ENCODE results near the gene CCP110. TPM values are rescaled to one million over a fixed set of nuclear protein-coding genes. Genes with fewer than 3 reads are reported as not detected.
A peak's percentile ranks its signal among the peaks of the same experiment; 100 is the strongest.

CCP110 gene
- total RNA-seq, 1 donor from 2014 or later = 35.2 TPM

DNA sequence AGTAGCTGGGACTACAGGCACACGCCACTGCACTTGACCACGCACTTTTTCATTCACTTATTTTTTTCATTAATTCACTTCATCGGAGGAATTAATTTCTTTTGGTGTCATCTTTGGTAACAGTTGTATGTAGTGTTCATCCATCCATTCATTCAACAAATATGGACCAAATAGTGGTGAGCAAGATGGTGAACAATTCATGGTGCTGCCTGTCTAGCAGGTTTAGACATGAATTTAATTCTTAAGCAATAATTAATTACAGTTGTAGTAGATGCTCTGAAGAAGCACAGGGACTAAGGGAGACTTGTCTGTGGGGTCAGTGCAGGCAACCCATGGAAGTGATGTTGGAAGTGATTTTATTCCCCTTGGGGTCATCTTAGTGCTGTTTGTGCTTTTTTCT lies 24.3 kb upstream of the CCP110 start:
- no peak overlapping the region for H3K27ac Mint-ChIP-seq (ENCODE audit: unreplicated experiment)
- TF ChIP-seq, protein P1, sequence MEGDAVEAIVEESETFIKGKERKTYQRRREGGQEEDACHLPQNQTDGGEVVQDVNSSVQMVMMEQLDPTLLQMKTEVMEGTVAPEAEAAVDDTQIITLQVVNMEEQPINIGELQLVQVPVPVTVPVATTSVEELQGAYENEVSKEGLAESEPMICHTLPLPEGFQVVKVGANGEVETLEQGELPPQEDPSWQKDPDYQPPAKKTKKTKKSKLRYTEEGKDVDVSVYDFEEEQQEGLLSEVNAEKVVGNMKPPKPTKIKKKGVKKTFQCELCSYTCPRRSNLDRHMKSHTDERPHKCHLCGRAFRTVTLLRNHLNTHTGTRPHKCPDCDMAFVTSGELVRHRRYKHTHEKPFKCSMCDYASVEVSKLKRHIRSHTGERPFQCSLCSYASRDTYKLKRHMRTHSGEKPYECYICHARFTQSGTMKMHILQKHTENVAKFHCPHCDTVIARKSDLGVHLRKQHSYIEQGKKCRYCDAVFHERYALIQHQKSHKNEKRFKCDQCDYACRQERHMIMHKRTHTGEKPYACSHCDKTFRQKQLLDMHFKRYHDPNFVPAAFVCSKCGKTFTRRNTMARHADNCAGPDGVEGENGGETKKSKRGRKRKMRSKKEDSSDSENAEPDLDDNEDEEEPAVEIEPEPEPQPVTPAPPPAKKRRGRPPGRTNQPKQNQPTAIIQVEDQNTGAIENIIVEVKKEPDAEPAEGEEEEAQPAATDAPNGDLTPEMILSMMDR (conservative IDR thresholded peaks at IDR 0.05) = no peak

DNA sequence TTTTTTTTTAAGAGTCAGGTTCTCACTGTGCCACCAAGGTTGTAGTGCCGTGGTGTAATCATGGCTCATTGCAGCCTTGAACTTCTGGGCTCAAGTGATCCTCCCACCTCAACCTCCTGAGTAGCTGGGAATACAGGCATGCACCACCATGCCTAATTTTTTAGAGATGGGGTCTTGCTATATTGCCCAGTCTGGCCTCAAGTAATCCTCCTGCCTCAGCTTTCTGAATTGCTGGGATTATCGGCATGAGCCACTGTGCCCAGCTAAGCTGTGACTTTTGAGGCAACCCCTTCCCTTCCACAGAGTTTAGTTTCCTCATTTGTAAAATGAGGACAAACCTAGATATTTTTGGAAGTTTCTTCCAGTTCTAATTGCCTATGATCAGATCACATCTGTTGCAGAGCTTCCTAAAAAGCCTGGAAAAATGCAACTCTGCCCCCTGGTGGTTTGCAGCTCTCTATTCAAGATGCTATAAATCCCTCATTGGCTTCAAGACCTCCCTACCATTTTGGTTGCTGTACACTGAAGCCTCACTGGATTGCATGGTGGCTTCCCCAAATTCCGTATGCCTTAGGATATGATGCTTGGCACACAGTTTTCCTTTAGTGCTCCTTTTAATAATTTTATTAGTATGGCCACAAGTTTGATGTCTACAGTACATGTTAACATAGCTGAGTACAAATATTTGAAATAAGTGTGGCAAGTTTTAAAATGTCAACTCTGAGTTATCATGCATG lies 21.2 kb upstream of the CCP110 start:
- no peak overlapping the region for H3K4me3 Mint-ChIP-seq
- peak; percentile 84 for DNase-seq (ENCODE audit: low read depth, low spot score)
- TF ChIP-seq, protein P1 (conservative IDR thresholded peaks at IDR 0.05) = peak; percentile 91
- H3K36me3 Mint-ChIP-seq (ENCODE audit: low read depth) = peaks cover 14% of the 10 kb centered on the region
- H3K27me3 Mint-ChIP-seq (ENCODE audit: low read depth) = no peaks in the 10 kb centered on the region
- no peak overlapping the region for H3K27ac Mint-ChIP-seq (ENCODE audit: unreplicated experiment)
- no peaks in the 10 kb centered on the region for H3K4me1 Mint-ChIP-seq
- no peaks in the 10 kb centered on the region for H3K9me3 Mint-ChIP-seq

More for the DNA sequence above, 24.3 kb upstream of the CCP110 start:
- DNase-seq (ENCODE audit: low read depth, low spot score) = no peak
- H3K9me3 Mint-ChIP-seq = no peaks in the 10 kb centered on the region
- H3K27me3 Mint-ChIP-seq (ENCODE audit: low read depth) = no peaks in the 10 kb centered on the region
- no peaks in the 10 kb centered on the region for H3K4me1 Mint-ChIP-seq
- no peak overlapping the region for H3K4me3 Mint-ChIP-seq
- peaks cover 17% of the 10 kb centered on the region for H3K36me3 Mint-ChIP-seq (ENCODE audit: low read depth)

DNA sequence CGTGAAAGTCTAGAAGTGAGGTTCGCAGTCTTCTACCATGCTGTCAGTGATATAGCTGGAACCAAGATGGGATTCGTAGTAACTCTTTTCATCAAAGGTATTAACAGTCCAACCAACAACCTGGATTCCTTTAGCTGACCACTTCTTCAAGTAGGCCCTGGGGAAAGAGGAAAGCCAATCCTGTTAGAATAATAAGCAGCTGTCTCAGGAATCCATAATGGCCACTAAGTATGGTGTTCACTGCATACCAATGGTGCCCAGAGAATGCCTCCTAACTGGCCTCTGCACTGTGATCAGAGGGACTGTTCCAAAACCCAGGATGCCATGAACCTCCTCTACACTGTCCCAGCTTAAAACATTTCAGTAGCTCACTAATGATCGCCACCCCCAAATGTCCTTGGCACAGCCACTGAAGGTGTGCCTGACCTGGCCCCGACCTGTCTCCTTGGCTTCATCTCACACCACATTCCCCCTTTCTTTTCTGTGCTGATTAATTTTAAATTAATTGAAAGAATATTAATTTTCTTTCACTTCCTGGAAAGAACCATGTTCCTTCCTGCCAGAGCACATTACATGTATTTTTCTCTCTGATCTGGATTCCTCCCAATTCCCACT lies 20.2 kb upstream of the CCP110 start:
- Mint-ChIP-seq H3K27me3 (ENCODE audit: low read depth) (no peaks in the 10 kb centered on the region), H3K36me3 (ENCODE audit: low read depth) (peaks cover 12% of the 10 kb centered on the region), H3K4me3 (no peak overlapping the region), H3K9me3 (no peaks in the 10 kb centered on the region), H3K4me1 (peaks cover 4% of the 10 kb centered on the region), H3K27ac (ENCODE audit: unreplicated experiment) (no peak overlapping the region)
- TF ChIP-seq, protein P1 (conservative IDR thresholded peaks at IDR 0.05) = no peak
- no peak for DNase-seq (ENCODE audit: low read depth, low spot score)

DNA sequence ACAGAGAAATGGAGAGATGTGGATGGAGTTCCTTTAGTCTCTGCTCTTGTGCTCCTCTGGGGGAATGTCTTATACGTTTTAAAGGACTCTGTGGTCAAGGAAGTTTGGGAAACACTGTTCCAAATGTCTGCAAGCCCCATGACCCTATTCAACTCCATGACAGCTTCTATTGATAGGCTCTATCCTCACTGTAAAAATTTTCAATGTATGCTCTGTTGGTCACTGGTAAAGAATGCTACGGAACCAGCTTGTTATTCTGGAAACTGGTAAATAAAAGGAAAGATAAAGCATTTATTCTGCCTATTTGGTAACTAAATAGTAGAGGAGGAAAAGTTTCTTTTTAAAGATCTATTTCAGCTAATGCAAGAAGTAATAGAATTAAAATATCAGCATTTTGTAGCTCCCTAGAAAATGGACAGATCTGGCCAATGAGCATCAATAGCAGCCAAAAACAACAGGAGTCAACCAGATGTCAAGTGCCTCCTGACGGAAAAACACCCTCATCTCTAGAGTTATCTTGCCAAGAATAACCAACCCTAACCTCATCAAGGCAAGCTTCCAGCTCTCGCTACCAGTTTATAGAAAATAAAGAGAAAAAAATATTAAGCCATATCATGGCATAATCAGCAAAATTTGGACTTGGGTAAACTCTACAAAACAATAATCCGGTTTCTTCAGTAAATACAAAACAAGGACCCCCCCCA lies 18.0 kb upstream of the CCP110 start:
- Mint-ChIP-seq H3K27me3 (ENCODE audit: low read depth) (no peaks in the 10 kb centered on the region), H3K9me3 (no peaks in the 10 kb centered on the region), H3K27ac (ENCODE audit: unreplicated experiment) (no peak overlapping the region), H3K4me3 (no peak overlapping the region), H3K36me3 (ENCODE audit: low read depth) (peaks cover 12% of the 10 kb centered on the region), H3K4me1 (peaks cover 4% of the 10 kb centered on the region)
- TF ChIP-seq, protein P1 (conservative IDR thresholded peaks at IDR 0.05) = no peak
- DNase-seq (ENCODE audit: low read depth, low spot score) = no peak

DNA sequence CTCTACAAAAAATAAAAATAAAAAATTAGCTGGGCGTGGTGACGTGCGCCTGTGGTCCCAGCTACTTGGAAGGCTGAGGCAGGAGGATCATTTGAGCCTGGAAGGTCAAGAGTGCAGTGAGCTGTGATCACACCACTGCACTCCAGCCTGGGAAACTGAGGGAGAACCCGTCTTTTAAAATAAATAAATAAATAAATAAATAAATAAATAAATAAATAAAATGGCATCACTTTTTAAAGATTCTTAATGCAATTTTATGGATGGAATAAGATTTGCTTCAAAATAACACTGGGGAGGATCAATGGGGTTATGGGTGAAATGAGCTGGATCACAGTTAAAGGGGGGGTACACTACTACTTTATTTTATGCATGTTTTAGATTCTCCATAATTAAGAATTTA lies 16.8 kb upstream of the CCP110 start:
- no peaks in the 10 kb centered on the region for H3K9me3 Mint-ChIP-seq
- H3K27me3 Mint-ChIP-seq (ENCODE audit: low read depth) = no peaks in the 10 kb centered on the region
- TF ChIP-seq, protein P1 (conservative IDR thresholded peaks at IDR 0.05) = no peak
- H3K4me3 Mint-ChIP-seq = no peak overlapping the region
- no peak overlapping the region for H3K27ac Mint-ChIP-seq (ENCODE audit: unreplicated experiment)
- DNase-seq (ENCODE audit: low read depth, low spot score) = no peak
- peaks cover 14% of the 10 kb centered on the region for H3K36me3 Mint-ChIP-seq (ENCODE audit: low read depth)
- peaks cover 4% of the 10 kb centered on the region for H3K4me1 Mint-ChIP-seq

Data from neural crest cell (in vitro differentiated cells).